ENCODE data around the gene KLHL24.
"Not testable (repeated sequence)": the region's sequence is repeated elsewhere in the genome, so short reads cannot be mapped to it uniquely, and the experiment has no call there.

Gene KLHL24

GRCh38 chr3:183636221-183637105 is 1.0 kb downstream of the KLHL24 start:
- DNase-seq = peak; percentile 94

GRCh38 chr3:183637106-183637486 is 1.7 kb downstream of the KLHL24 start:
- DNase-seq = no peak

DNA sequence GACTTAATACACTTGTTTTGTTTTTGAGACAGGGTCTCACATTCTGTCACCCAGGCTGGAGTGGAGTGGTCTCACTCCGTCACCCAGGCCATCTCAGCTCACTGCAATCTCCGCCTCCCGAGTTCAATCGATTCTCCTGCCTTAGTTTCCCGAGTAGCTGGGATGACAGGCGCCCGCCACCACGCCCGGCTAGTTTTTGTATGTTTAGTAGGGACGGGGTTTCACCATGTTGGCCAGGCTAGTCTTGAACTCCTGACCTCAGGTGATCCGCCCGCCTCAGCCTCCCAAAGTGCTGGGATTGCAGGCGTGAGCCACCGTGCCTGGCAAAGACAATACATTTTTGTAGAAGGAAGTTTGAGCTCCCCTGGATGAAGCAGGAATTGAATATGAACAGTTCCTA is 2.2 kb downstream of the KLHL24 start:
- not testable (repeated sequence) for DNase-seq

DNA sequence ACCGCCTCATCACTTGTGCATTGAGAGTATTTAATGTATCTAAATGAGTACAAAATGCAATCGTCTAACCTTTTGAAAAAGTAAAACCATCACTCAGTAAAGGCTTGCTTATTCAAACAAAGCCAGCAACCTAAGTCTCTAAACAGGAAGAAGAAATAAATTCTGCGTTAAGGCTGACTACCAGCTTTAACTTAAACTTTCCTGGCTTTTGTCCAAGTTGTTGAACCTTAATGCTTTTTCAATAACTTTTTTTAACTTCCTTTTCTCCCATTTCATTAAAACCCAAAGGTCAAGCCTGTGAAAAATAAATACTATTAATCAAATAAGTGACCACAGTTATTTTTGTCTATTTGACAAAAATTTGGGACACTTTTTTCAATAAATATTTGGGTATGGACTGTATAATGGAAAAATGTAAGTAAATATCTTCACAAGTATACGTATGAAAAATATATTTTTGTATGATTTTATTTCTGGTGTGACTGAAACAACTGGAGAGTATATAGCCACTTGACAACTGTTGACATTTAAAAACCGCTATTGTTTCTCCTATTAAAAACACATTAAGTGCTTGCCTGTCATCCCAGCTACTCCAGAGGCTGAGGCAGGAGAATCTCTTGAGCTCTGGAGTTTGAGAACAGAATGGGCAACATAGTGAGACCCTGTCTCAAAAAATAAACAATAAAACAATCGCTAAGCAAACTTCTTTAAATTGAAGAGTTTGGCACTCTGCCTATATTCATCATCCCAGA is 2.9 kb downstream of the KLHL24 start:
- no peak for DNase-seq

- DNase-seq = not testable (repeated sequence)
These were observed 5.2 kb downstream of the KLHL24 start for GRCh38 chr3:183640635-183641034.

DNA sequence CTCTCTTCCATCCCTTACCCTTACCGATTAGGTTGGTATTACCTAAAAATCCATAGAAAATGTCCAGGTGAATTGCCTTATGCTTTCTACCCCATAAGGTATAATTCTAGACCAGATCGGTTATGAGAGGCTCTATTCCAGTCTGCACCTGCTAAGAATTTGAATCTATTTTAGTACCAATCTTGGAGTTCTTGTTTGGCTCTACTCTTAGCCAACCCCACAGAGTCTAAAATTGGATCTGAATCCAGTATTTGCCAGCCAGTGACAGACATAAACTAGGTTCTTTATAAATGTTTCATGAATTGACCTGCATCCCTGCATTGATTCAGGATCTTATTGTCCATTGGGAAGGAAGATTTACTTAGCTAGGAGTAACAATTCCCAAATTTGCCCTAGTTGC is 6.5 kb downstream of the KLHL24 start:
- DNase-seq = no peak

GRCh38 chr3:183644244-183644643 is 8.8 kb downstream of the KLHL24 start:
- DNase-seq = no peak

DNA sequence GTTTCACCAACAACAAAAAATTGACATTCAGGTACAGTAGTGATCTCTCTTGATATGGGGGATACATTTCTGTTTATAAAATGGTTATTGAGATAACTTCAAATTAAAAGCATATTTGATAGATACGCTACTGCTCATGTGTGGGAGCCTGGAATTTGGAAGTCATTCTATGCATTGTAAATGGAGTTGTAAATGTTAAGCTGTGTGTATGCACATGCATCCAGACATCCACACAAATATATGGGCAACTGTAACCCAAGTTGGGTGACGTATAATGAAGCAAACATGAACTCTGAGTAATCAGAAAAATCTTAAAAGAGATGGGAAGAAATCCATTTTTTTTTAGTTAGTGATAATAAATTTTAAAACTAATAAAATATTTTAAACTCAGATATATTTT is 9.8 kb downstream of the KLHL24 start:
- DNase-seq = no peak

DNA sequence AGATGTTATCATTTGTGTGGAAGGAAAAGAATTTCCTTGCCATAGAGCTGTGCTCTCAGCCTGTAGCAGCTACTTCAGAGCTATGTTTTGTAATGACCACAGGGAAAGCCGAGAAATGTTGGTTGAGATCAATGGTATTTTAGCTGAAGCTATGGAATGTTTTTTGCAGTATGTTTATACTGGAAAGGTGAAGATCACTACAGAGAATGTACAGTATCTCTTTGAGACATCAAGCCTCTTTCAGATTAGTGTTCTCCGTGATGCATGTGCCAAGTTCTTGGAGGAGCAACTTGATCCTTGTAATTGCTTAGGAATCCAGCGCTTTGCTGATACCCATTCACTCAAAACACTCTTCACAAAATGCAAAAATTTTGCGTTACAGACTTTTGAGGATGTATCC is 15.1 kb downstream of the KLHL24 start:
- DNase-seq = no peak

- peak; percentile 28 for DNase-seq
These were observed 18.0 kb downstream of the KLHL24 start for GRCh38 chr3:183653209-183654064.

DNA sequence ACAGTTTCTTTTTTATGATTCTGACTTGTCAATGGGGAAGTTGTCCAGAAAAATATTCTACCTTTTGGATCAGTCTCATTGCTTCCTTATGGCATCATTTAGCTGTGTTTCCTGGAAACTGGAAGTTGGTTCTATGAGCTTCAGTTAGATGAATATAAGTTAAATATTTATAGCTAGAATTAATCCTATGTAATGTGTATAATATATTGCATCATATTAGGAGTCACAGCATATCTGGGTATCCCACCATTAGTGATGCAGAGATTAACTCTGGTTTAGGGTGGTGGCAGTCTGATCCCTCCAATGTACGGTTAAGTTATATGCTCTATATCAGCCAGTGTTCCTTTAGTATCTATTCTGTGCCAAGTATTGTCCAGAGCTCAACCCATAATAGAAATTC is 19.3 kb downstream of the KLHL24 start:
- no peak for DNase-seq

DNA sequence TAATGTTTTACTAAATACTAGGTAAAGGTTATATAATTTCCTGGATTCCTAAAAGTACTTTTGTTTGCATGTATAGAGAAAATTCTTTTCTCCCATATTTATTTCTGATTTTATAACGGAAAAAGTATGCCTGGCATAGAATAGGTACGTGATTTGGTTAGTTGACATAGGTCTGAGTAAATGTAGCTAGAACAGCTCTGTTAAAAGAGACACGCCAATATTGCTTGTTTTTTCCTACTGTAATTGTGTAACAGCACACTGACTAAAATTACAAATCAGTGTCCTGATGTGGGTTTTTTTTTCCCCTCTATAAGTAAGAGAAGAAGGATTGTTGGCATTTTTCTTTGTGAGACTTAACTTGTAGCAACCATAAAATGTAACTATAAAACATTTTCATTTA is 26.7 kb downstream of the KLHL24 start:
- no peak for DNase-seq

- DNase-seq = peak; percentile 95
These were observed 29.5 kb downstream of the KLHL24 start for GRCh38 chr3:183664913-183665381.

DNA sequence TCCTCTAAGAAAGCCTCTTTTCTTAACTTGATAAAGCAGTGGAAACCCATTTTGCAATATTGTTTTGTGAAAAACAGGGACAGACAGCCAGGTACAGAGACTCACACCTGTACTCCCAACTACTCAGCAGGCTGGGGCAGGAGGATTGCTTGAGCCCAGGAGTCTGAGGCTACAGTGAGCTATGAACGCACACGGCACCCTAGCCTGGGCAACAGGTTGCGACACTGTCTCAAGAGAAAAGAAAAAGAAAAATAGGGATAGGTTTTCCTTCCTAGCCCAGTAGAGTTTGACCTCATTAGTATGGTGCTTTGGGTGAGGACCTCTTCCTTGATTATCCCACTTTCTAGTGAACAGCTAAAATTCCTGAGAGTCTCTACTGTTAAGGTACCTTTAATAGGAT is 44.6 kb downstream of the KLHL24 start:
- no peak for DNase-seq

DNA sequence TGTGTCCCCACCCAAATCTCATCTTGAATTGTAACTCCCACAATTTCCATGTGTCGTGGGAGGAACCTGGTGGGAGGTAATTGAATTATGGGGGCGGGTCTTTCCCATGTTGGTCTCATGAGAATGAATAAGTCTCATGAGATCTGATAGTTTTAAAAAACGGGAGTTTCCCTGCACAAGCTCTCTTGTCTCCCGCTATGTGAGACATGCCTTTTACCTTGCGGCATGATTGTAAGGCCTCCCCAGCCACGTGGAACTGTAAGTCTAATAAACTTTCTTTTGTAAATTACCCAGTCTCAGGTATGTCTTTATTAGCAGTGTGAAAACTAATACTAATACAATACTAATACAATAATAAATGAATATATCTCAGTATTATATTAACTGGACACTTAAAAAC is 52.3 kb downstream of the KLHL24 start:
- no peak for DNase-seq

GRCh38 chr3:183688874-183689273 is 53.5 kb downstream of the KLHL24 start:
- no peak for DNase-seq

DNA sequence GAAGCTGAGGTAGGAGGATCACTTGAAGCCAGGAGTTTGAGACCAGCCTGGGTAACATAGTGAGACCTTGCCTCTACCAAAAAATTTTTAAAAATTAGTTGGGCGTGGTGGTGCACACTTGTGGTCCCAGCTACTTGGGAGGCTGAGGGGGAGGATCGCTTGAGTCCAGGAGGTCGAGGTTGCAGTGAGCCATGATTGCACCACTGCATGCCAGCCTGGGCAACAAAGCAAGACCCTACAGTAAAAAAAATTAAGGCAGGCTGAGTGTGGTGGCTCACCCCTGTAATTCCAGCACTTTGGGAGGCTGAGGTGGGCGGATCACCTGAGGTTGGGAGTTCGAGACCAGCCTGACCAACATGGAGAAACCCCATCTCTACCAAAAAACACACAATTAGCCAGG is 54.2 kb downstream of the KLHL24 start:
- DNase-seq = not testable (repeated sequence)

- no peak for DNase-seq
These were observed 55.1 kb downstream of the KLHL24 start for GRCh38 chr3:183690402-183690995.

DNA sequence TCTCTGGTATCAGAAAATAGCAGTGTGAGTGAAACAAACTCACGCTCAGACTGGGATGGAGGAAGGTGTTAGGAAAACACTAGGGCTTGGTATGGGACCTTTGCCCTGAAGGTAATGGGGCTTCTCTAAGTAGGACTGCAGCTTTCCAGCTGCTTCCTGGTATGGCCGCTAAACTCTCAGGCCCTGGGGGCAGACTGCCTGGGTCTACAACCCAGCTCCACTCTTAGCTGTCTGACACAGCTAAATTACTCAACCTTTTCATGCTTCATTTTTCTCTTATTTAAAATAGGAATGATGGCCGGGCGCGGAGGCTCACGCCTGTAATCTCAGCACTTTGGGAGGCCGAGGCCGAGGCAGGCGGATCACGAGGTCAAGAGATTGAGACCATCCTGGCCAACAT is 57.0 kb downstream of the KLHL24 start:
- no peak for DNase-seq

DNA sequence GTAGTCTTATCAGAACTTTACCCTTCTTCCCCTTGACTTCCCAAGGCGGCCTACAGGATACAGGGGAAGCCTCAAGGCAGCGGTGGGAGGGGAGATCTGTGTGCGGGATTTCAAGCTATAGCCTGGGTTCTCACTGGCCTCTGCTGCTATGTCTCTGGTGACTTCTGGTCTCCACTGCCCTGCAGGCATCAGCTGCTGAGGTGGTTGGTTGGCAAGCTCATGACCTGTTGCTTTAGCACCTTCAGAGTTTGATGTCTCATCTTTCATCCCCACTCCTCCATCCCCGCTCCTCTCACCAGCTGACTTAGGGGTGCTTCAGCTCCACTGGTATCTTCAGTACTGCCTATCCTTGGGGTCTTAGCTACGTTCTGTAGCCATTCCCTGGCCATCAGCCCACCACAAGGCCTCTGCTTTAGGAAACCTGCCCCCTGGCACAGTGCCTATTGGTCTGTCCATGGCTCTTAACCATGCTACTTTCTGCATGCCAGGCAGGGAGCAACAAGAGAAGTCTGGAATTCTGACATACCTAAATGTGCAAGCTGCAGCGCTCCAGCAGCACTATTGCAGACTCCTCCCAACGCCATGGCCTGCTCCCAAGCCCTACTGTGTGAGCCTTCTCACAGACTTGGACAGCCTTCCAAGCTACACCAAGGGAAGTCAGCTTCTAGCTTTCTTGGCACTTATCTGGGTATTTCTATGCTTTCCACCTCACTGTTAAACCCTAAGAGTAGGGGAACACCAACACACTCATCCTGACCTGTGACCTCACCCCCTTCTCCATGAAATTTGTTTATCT is 60.3 kb downstream of the KLHL24 start:
- no peak for DNase-seq

DNA sequence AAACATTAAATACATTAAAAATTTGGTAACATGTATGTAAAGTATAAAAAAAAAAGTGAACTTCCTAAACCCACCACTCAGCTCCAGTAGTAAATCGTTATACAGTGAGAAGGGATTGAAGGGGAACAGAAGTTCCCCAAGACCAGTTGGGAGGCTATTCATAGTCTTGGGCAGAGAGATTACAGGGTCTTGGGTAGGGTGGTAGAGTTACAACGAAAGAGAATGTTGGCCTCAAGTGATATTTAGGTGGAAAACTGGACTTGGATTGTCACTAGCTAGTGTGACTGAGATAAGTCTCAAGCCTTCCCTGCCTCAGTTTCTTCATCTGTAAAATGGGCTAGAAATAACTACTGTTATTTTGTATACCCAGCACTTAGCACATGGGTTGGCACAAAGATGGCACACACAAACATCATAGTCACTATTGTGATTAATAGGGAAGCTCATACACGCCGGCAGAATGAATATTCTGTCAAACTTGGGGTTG is 61.7 kb downstream of the KLHL24 start:
- no peak for DNase-seq
